ENCODE measurements around the gene CAMTA2.

CAMTA2 gene

DNA sequence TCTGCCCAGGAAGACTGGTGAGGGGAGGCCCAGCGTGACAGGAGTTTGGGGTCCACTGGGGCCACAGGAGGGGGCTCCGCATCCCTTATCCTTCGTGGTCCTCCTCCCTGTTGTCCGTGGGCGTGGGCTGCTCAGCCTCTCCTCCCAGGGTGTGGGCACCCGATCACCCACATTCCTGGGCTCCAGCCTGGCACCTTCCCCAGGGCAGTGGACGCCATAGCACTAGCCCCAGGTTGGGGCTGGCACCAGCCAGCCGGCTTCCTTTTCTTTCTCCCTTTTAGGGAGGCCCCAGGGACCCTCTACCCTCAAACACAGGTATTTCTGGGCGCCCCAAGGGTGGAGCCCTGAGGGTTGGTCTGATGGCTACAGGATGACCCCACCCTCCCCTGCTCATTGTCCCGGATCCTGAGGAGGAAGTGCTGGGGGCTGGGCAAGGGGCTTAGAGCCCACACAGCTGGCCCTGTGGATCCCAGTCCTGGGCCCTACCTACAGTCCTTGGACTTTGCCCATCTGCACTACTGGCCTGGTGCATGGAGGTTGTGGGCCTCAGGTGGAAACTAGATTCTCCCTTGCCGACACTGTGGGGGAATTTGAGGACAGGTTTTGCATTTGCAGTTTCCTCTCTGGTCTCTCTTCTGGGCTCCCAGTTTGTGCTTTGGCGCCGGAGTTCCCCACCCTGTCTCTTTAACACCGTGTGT is 11.4 kb upstream of the CAMTA2 start:
- no peak for DNase-seq

- DNase-seq = no peak
These were observed 10.7 kb upstream of the CAMTA2 start for GRCh38 chr17:4998027-4998731.

- DNase-seq = peak; percentile 88
These were observed 10.0 kb upstream of the CAMTA2 start, which contains the start of the genes INCA1 and KIF1C for GRCh38 chr17:4997302-4998026. INCA1 (minus strand) TSS chr17:4997522; CDS start chr17:4994437, 3,085 bp downstream. KIF1C (plus strand) TSS chr17:4997950; CDS start chr17:5000247, 2,297 bp downstream.

GRCh38 chr17:4994081-4994595 is 6.7 kb upstream of the CAMTA2 start:
- no peak for DNase-seq

GRCh38 chr17:4987767-4988567 is 492 bp upstream of the CAMTA2 start:
- DNase-seq = no peak

DNA sequence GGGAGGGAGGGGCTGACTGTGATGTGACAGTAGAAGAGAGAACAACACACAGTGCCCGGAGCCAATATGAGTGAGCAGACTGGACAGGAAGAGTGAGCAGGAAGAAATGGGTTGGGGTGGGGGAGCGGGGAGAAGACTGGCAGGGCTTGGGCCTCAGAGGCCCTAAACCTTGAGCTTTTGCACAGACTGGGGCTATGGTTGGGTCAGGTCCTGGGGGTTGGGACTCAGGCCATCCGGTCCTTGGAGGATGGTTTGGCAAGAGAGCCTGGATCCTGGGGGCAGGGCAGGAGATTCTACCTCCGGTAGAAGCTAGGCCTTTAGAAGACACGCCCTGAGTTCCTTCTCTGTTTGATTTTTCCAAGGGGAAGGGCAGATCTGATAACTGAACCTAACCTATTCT is 1.1 kb downstream of the CAMTA2 start:
- no peak for DNase-seq

- no peak for DNase-seq
These were observed 5.2 kb downstream of the CAMTA2 start for GRCh38 chr17:4982305-4982704.

DNA sequence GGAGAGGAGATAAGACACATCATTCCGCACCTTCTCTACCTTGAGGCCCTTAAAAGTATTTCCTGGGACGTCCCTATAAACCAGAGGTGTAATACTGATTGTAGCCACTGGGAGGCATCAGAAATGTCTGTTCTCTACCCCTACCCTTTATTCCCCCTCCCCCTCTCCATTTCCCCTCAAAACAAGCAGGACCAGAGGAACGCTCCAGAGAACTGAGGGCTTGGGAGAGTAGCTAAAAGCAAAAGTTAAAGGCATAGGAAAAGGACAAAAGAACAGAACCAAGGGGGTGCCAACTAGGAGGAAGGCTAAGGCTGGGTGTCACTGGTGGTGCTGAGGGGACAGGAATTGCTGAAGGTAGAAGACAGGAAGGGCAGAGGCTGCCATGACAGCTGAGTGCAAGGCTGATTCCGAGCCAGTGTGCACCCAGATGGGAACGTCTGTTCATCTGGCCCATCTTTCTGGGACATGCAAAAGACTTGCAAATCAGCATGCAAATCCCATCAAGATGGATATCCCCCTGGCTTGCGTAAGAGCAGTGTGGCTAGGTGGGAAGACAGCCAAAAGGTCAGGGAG is 6.7 kb downstream of the CAMTA2 start:
- DNase-seq = peak; percentile 54

- DNase-seq = no peak
These were observed 8.7 kb downstream of the CAMTA2 start for GRCh38 chr17:4978726-4979125.

- no peak for DNase-seq
These were observed 13.3 kb downstream of the CAMTA2 start for GRCh38 chr17:4974115-4974670.

GRCh38 chr17:4973256-4974114 is 14.0 kb downstream of the CAMTA2 start:
- no peak for DNase-seq

GRCh38 chr17:4972752-4973151 is 14.7 kb downstream of the CAMTA2 start:
- no peak for DNase-seq

- no peak for DNase-seq
These were observed 15.2 kb downstream of the CAMTA2 start for GRCh38 chr17:4972322-4972721.

DNA sequence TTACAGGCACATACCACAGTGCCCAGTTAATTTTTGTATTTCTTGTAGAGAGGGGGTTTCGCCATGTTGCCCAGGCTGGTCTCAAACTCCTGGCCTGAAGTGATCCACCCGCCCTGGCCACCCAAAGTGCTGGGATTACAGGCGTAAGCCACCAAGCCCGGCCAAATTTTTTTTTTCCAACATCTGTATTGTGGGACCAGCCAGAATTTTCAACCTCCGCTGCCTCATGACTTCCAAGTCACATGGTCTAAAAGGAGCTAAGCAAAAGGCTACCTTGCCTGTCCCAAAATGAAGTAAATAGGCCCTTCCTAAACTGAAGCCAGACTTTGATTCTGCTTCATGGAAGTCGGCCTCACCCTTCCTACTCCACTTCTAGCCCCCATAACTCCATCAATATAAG is 15.6 kb downstream of the CAMTA2 start:
- DNase-seq = no peak

GRCh38 chr17:4970273-4970672 is 17.2 kb downstream of the CAMTA2 start:
- no peak for DNase-seq

GRCh38 chr17:4969551-4970173 is 17.8 kb downstream of the CAMTA2 start:
- DNase-seq = no peak

DNA sequence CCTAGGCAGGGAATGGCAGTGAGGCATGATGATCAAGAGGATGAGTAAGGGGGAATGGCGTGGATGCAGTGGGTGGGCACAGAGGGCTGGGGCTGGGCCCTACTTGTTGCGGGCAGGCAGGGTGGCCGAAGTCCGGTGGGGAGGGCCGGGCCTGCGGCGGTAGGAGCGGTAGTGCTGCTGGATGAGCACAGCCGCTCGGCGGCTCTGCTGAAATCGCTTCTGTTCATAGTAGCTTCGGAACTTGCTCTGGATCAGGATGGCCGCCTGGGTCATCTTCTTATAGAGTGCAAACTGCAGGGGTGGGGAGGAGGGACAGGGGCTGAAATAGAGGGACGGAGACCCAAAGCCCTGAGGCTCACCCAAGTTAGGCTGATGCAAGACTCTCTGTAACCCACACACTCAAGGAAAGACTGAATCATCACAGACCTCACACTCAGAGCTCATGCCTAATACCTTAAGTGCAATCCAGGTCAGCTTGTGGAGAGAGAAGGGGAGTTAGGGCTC is 18.4 kb downstream of the CAMTA2 start:
- DNase-seq = no peak

GRCh38 chr17:4968486-4969046 is 18.9 kb downstream of the CAMTA2 start:
- DNase-seq = no peak
